SK-N-SH (cell line): ENCODE data around the gene FOXR1.

Experiments used
- CTCF ChIP-seq: fragments of 200-600 bp; sonication (generic); IDR thresholded peaks from 2 replicates; pipeline ENCODE4 v1.6.1; 2017; ENCODE audit warnings: antibody characterized with exemption, mild to moderate bottlenecking, moderate library complexity
- EP300 ChIP-seq, 2 experiments: IDR thresholded peaks; 2 replicates each; pipeline versions ENCODE4 v1.4.0 to v1.6.1; 2012; ENCODE audit warnings: borderline replicate concordance in 1 of 2, low read depth in 1 of 2, low read length in 1 of 2
- EZH2phosphoT487 ChIP-seq: fragments of 200-600 bp; sonication (generic); IDR thresholded peaks from 2 replicates; pipeline ENCODE4 v1.6.1; 2017; ENCODE audit warnings: low read depth, mixed run types, mild to moderate bottlenecking, antibody characterized with exemption, moderate library complexity, borderline replicate concordance
- PBX3 ChIP-seq: IDR thresholded peaks from 2 replicates; pipeline ENCODE4; 2012
- RCOR1 ChIP-seq: fragments of 150-350 bp; IDR thresholded peaks from 2 replicates; pipeline ENCODE4 v1.6.1; 2017; ENCODE audit warnings: antibody characterized with exemption, low read length

GRCh38 chr11:118973985-118974384 is 2.4 kb downstream of the FOXR1 start:
- TF ChIP-seq EP300 (IDR thresholded peaks at IDR 0.05; ENCODE audit: borderline replicate concordance in 1 of 2, low read depth in 1 of 2, low read length in 1 of 2), result no peak
- no peak for TF ChIP-seq CTCF
- no peak for TF ChIP-seq PBX3
- no peak for TF ChIP-seq EZH2phosphoT487
- TF ChIP-seq RCOR1, result no peak
